ENCODE data around the gene CHAT.

The CHAT gene

GRCh38 chr10:49709934-49710333 lies 96.1 kb downstream of the CHAT start:
- Mint-ChIP-seq H3K4me1 (ENCODE audit: low read depth) (no peaks in the 10 kb centered on the region), H3K27ac (no peak overlapping the region), H3K36me3 (ENCODE audit: low read depth) (no peaks in the 10 kb centered on the region), H3K27me3 (peaks cover 27% of the 10 kb centered on the region), H3K4me3 (no peak overlapping the region), H3K9me3 (no peaks in the 10 kb centered on the region)
- no peak for DNase-seq

- Mint-ChIP-seq H3K4me3 (no peak overlapping the region), H3K27ac (no peak overlapping the region), H3K9me3 (no peaks in the 10 kb centered on the region), H3K36me3 (ENCODE audit: low read depth) (no peaks in the 10 kb centered on the region), H3K27me3 (peaks cover 27% of the 10 kb centered on the region), H3K4me1 (ENCODE audit: low read depth) (no peaks in the 10 kb centered on the region)
- no peak for DNase-seq
These were observed 97.1 kb downstream of the CHAT start for GRCh38 chr10:49710966-49711365.

GRCh38 chr10:49711481-49711880 lies 97.6 kb downstream of the CHAT start:
- no peak overlapping the region for H3K27ac Mint-ChIP-seq
- no peak overlapping the region for H3K4me3 Mint-ChIP-seq
- no peaks in the 10 kb centered on the region for H3K4me1 Mint-ChIP-seq (ENCODE audit: low read depth)
- no peak for DNase-seq
- H3K27me3 Mint-ChIP-seq, result peaks cover 27% of the 10 kb centered on the region
- H3K36me3 Mint-ChIP-seq (ENCODE audit: low read depth), result no peaks in the 10 kb centered on the region
- no peaks in the 10 kb centered on the region for H3K9me3 Mint-ChIP-seq

- no peaks in the 10 kb centered on the region for H3K36me3 Mint-ChIP-seq (ENCODE audit: low read depth)
- H3K4me1 Mint-ChIP-seq (ENCODE audit: low read depth), result no peaks in the 10 kb centered on the region
- H3K4me3 Mint-ChIP-seq, result no peak overlapping the region
- no peak overlapping the region for H3K27ac Mint-ChIP-seq
- H3K9me3 Mint-ChIP-seq, result no peaks in the 10 kb centered on the region
- peaks cover 27% of the 10 kb centered on the region for H3K27me3 Mint-ChIP-seq
- no peak for DNase-seq
These were observed 99.4 kb downstream of the CHAT start for GRCh38 chr10:49713266-49713665.

Measured in activated T-cell treated with anti-CD3 and anti-CD28 coated beads, Interleukin-2, amount 50 U/mL, for 24 hours (primary cell).